Esophagus squamous epithelium (tissue), 5 donors: Measurements from ENCODE around the gene GINS2. TPM values are rescaled to one million over a fixed set of nuclear protein-coding genes. Genes with fewer than 3 reads are reported as not detected.

Experiments
- DNase-seq: peaks from one replicate; lab custom pipeline; 2025; lab: John Stamatoyannopoulos, UW
- H3K27ac ChIP-seq, 4 donors: fragments of 200-600 bp; sonication (generic); one replicate each; pipeline ENCODE4 v1.5.1; 2016 to 2019; ENCODE audit warnings: mild to moderate bottlenecking in 1 of 4
- H3K27me3 ChIP-seq, 4 donors: fragments of 200-600 bp; sonication (generic); 1 replicate in 3 of 4; 2 replicates in 1 of 4; pipeline versions ENCODE4 v1.5.1 to v1.6.0; 2017 to 2021; ENCODE audit warnings: antibody characterized with exemption in 1 of 4
- H3K36me3 ChIP-seq, 3 donors: fragments of 200-600 bp; sonication (generic); one replicate each; pipeline ENCODE4 v1.5.1; 2016 to 2019
- H3K4me1 ChIP-seq, 3 donors: fragments of 200-600 bp; sonication (generic); one replicate each; pipeline ENCODE4 v1.5.1; 2017 to 2019
- H3K4me3 ChIP-seq, 4 donors: fragments of 200-600 bp; sonication (generic); 1 replicate in 3 of 4; 2 replicates in 1 of 4; pipeline ENCODE4 v1.5.1; 2016 to 2019; ENCODE audit warnings: mild to moderate bottlenecking in 2 of 4, moderate library complexity in 1 of 4
- H3K9me3 ChIP-seq, 3 donors: fragments of 200-600 bp; sonication (generic); one replicate each; pipeline ENCODE4 v1.5.1; 2016 to 2019
- POLR2A ChIP-seq, 4 donors: fragments of 450-650 bp; IDR thresholded peaks; one replicate each; pipeline ENCODE4 v1.6.1; 2017; ENCODE audit warnings: antibody characterized with exemption in 4 of 4, mild to moderate bottlenecking in 4 of 4, moderate library complexity in 3 of 4
- WGBS, 2 donors: methylation state at CpG; one replicate each; pipeline ENCODE4 v1.1.5; 2018; 5-methylcytosine and 5-hydroxymethylcytosine counted together
- intact Hi-C: fragments of 100-400 bp; cut with DNase I; formaldehyde crosslinking; loops from one replicate; pipeline ENCODE4 v1.15.0; 2022
- total RNA-seq, 4 donors: library from RNA; depleted of rRNA; stranded (reverse); fragments of >200 nt; gene quantifications; one replicate each; pipeline ENCODE4 v1.1.0, GENCODE V29; 2016
- TF ChIP-seq, protein P1 (sequence below), 6 experiments: fragments of 450-650 bp in 4 of 6; fragments of 200-600 bp in 2 of 6; sonication (generic) in 2 of 6; IDR thresholded peaks; one replicate each; pipeline ENCODE4 v1.5.1; 2016 to 2019; ENCODE audit warnings: antibody characterized with exemption in 6 of 6, mild to moderate bottlenecking in 4 of 6, moderate library complexity in 4 of 6
- donor health status: DM: yes; HTN: yes; CAD: no.

The GINS2 gene
- total RNA-seq, 4 donors from 2014 or later = 2.5 to 12.6 (median 6.7) TPM

DNA sequence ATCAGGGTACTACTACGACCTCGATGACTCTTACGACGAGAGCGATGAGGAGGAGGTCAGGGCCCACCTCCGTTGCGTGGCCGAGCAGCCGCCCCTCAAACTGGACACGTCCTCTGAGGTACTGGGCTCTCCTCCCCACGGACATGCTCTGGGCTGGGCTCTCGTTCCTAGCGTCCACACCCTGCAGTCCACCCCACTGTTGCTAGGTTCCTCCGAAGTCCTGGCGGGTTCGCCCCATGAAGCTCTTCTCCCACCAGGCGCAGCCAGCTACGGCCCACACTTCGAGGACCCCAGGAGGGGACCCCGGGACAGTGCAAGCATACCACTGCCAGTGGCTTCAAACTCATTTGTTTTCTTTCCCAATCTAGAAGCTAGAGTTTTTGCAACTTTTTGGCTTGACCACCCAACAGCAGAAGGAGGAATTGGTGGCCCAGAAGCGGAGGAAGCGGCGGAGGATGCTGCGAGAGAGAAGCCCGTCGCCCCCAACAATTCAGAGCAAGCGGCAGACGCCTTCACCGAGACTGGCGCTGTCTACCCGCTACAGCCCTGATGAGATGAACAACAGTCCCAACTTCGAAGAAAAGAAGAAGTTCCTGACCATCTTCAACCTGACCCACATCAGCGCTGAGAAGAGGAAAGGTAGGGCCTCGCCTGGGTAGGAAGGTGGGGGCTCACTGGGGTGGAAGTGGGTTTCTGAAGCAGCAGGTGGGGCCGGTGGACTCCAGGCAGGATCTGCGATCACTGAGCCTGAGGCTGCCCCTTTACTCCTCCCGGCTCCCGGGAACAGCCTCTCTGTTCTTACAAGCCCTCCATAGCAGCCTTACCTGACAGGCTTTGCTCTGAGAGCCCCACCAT is 25.6 kb downstream of the GINS2 start:
- DNase-seq = no peak
- H3K27me3 ChIP-seq = no peaks in the 10 kb centered on the region
- peaks cover 63 to 100% (median 64%) of the 10 kb centered on the region in 3 donors for H3K36me3 ChIP-seq
- H3K9me3 ChIP-seq = no peaks in the 10 kb centered on the region
- H3K27ac ChIP-seq = no peak overlapping the region
- intact Hi-C loops = no loop called here
- peaks cover 4 to 10% (median 4%) of the 10 kb centered on the region in 3 donors for H3K4me1 ChIP-seq
- TF ChIP-seq, protein P1, sequence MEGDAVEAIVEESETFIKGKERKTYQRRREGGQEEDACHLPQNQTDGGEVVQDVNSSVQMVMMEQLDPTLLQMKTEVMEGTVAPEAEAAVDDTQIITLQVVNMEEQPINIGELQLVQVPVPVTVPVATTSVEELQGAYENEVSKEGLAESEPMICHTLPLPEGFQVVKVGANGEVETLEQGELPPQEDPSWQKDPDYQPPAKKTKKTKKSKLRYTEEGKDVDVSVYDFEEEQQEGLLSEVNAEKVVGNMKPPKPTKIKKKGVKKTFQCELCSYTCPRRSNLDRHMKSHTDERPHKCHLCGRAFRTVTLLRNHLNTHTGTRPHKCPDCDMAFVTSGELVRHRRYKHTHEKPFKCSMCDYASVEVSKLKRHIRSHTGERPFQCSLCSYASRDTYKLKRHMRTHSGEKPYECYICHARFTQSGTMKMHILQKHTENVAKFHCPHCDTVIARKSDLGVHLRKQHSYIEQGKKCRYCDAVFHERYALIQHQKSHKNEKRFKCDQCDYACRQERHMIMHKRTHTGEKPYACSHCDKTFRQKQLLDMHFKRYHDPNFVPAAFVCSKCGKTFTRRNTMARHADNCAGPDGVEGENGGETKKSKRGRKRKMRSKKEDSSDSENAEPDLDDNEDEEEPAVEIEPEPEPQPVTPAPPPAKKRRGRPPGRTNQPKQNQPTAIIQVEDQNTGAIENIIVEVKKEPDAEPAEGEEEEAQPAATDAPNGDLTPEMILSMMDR (IDR thresholded peaks at IDR 0.05) = no peak
- TF ChIP-seq POLR2A (IDR thresholded peaks at IDR 0.05) = no peak
- 90 to 93% methylated on average over 34 to 38 of the region's 38 CpGs for WGBS, 2 donors
- no peak overlapping the region for H3K4me3 ChIP-seq

DNA sequence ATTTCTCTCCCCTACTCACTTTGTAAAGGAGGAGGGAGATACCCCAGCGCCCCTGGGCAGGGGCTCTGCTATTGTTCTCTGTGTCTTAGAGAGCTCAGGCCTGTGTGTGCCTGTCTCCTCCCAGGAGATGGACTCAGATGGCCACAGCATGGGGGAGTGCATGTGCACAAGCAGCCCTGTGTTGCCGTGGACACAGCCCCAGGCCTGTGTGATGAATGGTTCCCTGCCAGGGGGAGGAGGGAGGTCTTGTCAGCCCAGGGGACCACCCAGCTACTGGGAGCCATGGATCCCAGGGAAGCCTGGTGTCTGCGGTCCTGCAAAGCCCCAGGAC is 26.3 kb downstream of the GINS2 start:
- TF ChIP-seq, protein P1 (IDR thresholded peaks at IDR 0.05) = no peak
- TF ChIP-seq POLR2A (IDR thresholded peaks at IDR 0.05) = no peak
- Histone ChIP-seq H3K36me3 (peaks cover 61 to 100% (median 68%) of the 10 kb centered on the region in 3 donors), H3K27me3 (no peaks in the 10 kb centered on the region), H3K4me3 (no peak overlapping the region), H3K4me1 (peaks cover 4 to 10% (median 4%) of the 10 kb centered on the region in 3 donors), H3K9me3 (no peaks in the 10 kb centered on the region), H3K27ac (no peak overlapping the region)
- no peak for DNase-seq
- intact Hi-C loops = no loop called here
- WGBS, 2 donors = 50% methylated on average over 1 of the region's 3 CpGs; no CpG with 5 or more reads in 1 of the 2 donors

- H3K9me3 ChIP-seq = no peaks in the 10 kb centered on the region
- no peak for TF ChIP-seq POLR2A (IDR thresholded peaks at IDR 0.05)
- TF ChIP-seq, protein P1 (IDR thresholded peaks at IDR 0.05) = no peak
- no peak overlapping the region for H3K4me3 ChIP-seq
- peaks cover 64 to 100% (median 68%) of the 10 kb centered on the region in 3 donors for H3K36me3 ChIP-seq
- intact Hi-C loops = no loop called here
- DNase-seq = no peak
- 94 to 96% methylated on average over 13 of the region's 26 CpGs for WGBS, 2 donors
- peaks cover 4 to 10% (median 4%) of the 10 kb centered on the region in 3 donors for H3K4me1 ChIP-seq
- no peak overlapping the region for H3K27ac ChIP-seq
- no peaks in the 10 kb centered on the region for H3K27me3 ChIP-seq
Measured at GRCh38 chr16:85661740-85662481, 26.8 kb downstream of the GINS2 start.

DNA sequence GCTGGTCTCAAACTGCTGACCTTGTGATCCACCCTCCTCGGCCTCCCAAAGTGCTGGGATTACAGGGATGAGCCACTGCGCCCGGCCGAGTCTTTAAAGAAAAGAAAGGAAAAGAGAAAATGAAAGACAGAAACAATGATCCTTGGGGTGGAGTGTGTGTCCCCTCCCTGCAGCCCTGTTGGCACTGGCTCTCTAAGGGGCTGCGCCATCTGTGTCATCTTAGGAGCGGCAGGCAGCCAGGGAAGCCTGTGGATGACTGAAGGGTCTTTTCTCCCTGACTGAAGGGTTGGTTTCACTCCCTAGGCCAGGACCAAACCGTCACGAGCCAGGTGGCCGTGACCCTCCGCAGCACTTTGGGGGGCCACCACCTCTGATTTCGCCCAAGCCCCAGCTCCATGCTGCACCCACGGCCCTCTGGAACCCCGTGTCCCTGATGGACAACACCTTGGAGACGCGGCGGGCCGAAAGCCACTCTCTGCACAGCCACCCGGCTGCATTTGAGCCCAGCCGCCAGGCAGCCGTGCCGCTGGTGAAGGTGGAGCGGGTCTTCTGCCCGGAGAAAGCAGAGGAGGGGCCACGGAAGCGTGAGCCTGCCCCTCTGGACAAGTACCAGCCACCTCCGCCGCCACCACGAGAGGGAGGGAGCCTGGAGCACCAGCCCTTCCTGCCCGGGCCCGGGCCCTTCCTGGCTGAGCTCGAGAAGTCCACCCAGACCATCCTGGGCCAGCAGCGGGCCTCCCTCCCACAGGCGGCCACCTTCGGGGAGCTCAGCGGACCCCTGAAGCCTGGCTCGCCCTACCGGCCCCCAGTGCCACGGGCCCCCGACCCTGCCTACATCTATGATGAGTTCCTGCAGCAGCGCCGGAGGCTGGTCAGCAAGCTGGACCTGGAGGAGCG is 27.7 kb downstream of the GINS2 start:
- 87 to 96% methylated on average over 4 of the region's 42 CpGs for WGBS, 2 donors
- intact Hi-C loops = no loop called here
- peaks cover 63 to 100% (median 67%) of the 10 kb centered on the region in 3 donors for H3K36me3 ChIP-seq
- H3K4me3 ChIP-seq = no peak overlapping the region
- no peaks in the 10 kb centered on the region for H3K9me3 ChIP-seq
- no peaks in the 10 kb centered on the region for H3K27me3 ChIP-seq
- H3K4me1 ChIP-seq = peaks cover 4 to 10% (median 4%) of the 10 kb centered on the region in 3 donors
- DNase-seq = no peak
- no peak overlapping the region for H3K27ac ChIP-seq
- no peak for TF ChIP-seq POLR2A (IDR thresholded peaks at IDR 0.05)
- TF ChIP-seq, protein P1 (IDR thresholded peaks at IDR 0.05) = no peak
